Parathyroid adenoma (tissue), 2 donors: ENCODE results near the gene FAM53B.

Experiments used
- H2AFZ ChIP-seq: fragments of 300-600 bp; sonication (generic); one replicate; pipeline ENCODE4 v1.7.0; 2017; ENCODE audit warnings: antibody characterized with exemption, mild to moderate bottlenecking
- H3K27ac ChIP-seq: fragments of 300-600 bp; sonication (generic); one replicate; pipeline ENCODE4 v1.7.0; 2017
- H3K27me3 ChIP-seq: fragments of 300-600 bp; sonication (generic); one replicate; pipeline ENCODE4 v1.7.0; 2017; ENCODE audit warnings: low read length; ENCODE audit not compliant: control insufficient read depth, insufficient read depth
- H3K36me3 ChIP-seq: fragments of 300-600 bp; sonication (generic); one replicate; pipeline ENCODE4 v1.7.0; 2017; ENCODE audit warnings: low read length; ENCODE audit not compliant: control insufficient read depth, insufficient read depth
- H3K4me1 ChIP-seq: fragments of 300-600 bp; sonication (generic); one replicate; pipeline ENCODE4 v1.7.0; 2017; ENCODE audit warnings: control low read depth
- H3K4me2 ChIP-seq: fragments of 300-600 bp; sonication (generic); one replicate; pipeline ENCODE4 v1.7.0; 2017; ENCODE audit warnings: low read length
- H3K4me3 ChIP-seq: fragments of 300-600 bp; sonication (generic); one replicate; pipeline ENCODE4 v1.7.0; 2017; ENCODE audit warnings: low read depth, low read length
- H3K79me2 ChIP-seq: fragments of 300-600 bp; sonication (generic); one replicate; pipeline ENCODE4 v1.7.0; 2017; ENCODE audit warnings: control low read depth
- H3K9ac ChIP-seq: fragments of 300-600 bp; sonication (generic); one replicate; pipeline ENCODE4 v1.7.0; 2017; ENCODE audit warnings: mild to moderate bottlenecking
- H3K9me3 ChIP-seq: fragments of 300-600 bp; sonication (generic); one replicate; pipeline ENCODE4 v1.7.0; 2017; ENCODE audit warnings: low read length; ENCODE audit not compliant: control insufficient read depth
- TF ChIP-seq, protein P1 (sequence below): fragments of 300-600 bp; sonication (generic); IDR thresholded peaks from one replicate; pipeline ENCODE4 v1.7.0; 2017; ENCODE audit warnings: antibody characterized with exemption, mild to moderate bottlenecking
- donor health status: primary hyperparathyroidism.

FAM53B gene

DNA sequence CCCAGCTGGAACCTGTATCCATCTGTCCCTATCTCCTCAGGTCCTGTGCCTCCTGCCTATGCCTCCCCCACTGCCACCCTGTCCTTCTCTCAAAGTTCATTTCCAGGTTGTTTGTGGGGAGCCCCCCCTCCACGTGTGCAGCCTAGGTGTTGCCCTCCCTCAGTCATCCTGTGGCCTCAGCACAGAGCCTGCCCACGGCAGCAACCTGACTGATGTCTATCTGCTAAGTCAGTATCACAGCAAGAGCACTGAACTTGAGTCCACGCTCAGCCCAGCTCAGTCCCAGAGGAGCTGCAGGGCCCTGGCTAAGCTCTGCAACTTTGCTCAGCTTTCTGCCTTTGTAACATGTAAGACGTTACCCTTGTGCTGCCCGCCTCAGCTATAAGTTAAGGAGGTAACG is 28.7 kb downstream of the FAM53B start:
- Histone ChIP-seq H3K4me3 (no peak overlapping the region), H3K4me2 (no peak overlapping the region), H3K9ac (no peak overlapping the region), H3K9me3 (no peaks in the 10 kb centered on the region), H3K79me2 (peaks cover 82% of the 10 kb centered on the region), H2AFZ (no peak overlapping the region), H3K27ac (peak overlapping the region; percentile 47), H3K4me1 (peaks cover 48% of the 10 kb centered on the region), H3K36me3 (no peaks in the 10 kb centered on the region), H3K27me3 (no peaks in the 10 kb centered on the region)
- TF ChIP-seq, protein P1, sequence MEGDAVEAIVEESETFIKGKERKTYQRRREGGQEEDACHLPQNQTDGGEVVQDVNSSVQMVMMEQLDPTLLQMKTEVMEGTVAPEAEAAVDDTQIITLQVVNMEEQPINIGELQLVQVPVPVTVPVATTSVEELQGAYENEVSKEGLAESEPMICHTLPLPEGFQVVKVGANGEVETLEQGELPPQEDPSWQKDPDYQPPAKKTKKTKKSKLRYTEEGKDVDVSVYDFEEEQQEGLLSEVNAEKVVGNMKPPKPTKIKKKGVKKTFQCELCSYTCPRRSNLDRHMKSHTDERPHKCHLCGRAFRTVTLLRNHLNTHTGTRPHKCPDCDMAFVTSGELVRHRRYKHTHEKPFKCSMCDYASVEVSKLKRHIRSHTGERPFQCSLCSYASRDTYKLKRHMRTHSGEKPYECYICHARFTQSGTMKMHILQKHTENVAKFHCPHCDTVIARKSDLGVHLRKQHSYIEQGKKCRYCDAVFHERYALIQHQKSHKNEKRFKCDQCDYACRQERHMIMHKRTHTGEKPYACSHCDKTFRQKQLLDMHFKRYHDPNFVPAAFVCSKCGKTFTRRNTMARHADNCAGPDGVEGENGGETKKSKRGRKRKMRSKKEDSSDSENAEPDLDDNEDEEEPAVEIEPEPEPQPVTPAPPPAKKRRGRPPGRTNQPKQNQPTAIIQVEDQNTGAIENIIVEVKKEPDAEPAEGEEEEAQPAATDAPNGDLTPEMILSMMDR: no peak

DNA sequence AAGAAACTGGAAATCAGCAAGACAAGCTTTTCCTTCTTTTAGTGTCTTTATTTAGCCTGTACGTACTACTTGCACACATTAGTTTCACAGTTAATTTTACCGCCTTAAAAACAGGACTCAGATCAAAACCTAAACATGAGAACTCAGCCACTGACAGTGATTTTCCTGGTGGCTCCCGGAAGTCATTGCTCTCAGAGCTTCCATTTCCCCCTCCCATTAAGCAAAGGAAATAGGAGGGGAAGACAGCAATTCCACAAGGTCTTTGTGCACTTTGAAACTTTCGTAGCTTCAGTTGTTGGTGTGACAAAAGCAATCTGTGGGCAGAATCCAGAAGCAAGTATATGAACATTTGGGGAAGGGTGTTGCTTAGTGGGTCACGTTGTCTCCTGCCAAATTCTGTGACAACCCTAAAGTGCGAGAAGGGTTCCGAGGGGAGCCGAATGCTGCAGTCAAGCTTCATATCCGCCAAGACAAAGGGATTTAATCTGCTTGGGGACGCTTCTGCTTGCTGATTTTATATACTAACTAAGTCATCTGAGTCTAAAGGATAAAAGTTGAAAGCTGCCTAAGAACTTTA is 30.4 kb downstream of the FAM53B start:
- TF ChIP-seq, protein P1: no peak
- Histone ChIP-seq H3K9ac (no peak overlapping the region), H3K4me2 (no peak overlapping the region), H3K36me3 (no peaks in the 10 kb centered on the region), H3K9me3 (no peaks in the 10 kb centered on the region), H3K27ac (peak overlapping the region; percentile 15), H2AFZ (no peak overlapping the region), H3K27me3 (no peaks in the 10 kb centered on the region), H3K79me2 (peaks cover 77% of the 10 kb centered on the region), H3K4me3 (no peak overlapping the region), H3K4me1 (peaks cover 52% of the 10 kb centered on the region)

DNA sequence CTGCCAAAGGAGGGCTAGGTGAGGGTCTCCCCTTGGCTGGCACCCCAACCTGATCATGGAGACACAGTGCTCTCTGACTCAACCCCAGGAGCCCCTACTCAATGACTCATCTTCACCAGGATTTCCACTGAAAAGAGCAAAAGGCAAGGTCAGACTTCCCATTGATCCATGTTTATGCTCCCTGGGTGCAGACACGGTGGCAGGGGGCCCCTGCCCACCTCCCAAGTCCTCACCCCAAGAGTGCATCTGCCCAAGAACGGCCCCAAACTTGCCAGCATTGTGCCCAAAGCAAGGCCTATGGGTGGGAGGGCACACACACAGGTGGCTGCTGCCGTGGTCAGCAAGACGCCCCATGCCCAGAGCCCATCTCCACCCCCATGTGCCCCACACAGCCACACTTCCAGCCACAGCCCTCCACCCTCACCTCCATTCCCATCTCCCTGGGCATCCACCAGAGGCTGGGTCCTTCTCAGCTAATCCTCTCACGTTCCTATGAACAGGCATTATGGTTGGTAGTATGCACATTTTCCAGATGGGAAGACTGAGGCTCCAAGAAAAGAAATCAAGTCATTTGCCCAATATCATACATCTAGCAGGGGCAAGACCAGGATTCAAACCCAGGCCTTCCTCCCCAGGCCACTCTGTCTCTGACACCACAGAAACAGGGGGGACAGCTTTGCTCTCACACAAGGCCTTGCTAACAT is 31.3 kb downstream of the FAM53B start:
- H3K4me2 ChIP-seq: no peak overlapping the region
- no peaks in the 10 kb centered on the region for H3K36me3 ChIP-seq
- H3K9me3 ChIP-seq: no peaks in the 10 kb centered on the region
- no peak overlapping the region for H2AFZ ChIP-seq
- no peaks in the 10 kb centered on the region for H3K27me3 ChIP-seq
- H3K79me2 ChIP-seq: peaks cover 74% of the 10 kb centered on the region
- TF ChIP-seq, protein P1: no peak
- no peak overlapping the region for H3K4me3 ChIP-seq
- H3K9ac ChIP-seq: no peak overlapping the region
- H3K27ac ChIP-seq: no peak overlapping the region
- peaks cover 50% of the 10 kb centered on the region for H3K4me1 ChIP-seq

DNA sequence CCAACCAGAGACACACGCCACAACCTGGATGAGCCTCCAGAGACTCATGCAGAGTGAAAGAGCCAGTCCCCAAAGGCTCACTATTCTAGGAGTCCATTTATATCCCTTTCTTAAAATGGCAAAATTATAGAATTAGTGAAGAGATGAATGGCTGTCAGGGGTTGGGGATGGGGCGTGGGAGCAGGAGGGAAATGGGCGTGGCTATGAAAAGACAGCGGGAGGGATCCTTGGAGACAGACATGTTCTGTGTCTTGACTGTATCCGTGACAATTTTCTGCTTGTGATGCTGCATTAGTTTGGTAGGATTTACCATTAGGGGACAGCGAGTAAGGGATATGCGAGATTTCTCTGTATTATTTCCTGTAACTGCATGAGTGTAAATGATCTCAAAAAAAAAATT is 33.0 kb downstream of the FAM53B start:
- no peak overlapping the region for H2AFZ ChIP-seq
- no peaks in the 10 kb centered on the region for H3K9me3 ChIP-seq
- no peak overlapping the region for H3K4me3 ChIP-seq
- TF ChIP-seq, protein P1: no peak
- H3K27me3 ChIP-seq: no peaks in the 10 kb centered on the region
- H3K4me1 ChIP-seq: peaks cover 54% of the 10 kb centered on the region
- H3K79me2 ChIP-seq: peaks cover 68% of the 10 kb centered on the region
- H3K36me3 ChIP-seq: no peaks in the 10 kb centered on the region
- H3K27ac ChIP-seq: no peak overlapping the region
- H3K4me2 ChIP-seq: no peak overlapping the region
- no peak overlapping the region for H3K9ac ChIP-seq
